ENCODE data around the gene ACSF2. TPM values are rescaled to one million over a fixed set of nuclear protein-coding genes. Genes with fewer than 3 reads are reported as not detected.

ACSF2 gene
- total and polyA plus RNA-seq, 2 of the 13 experiments (the other 11 are each of a cell fraction or from before 2014, with no cell fraction given): 87.3 to 109 TPM

- TF ChIP-seq ZSCAN20 (CRISPR knock-in tag; IDR thresholded peaks at IDR 0.05; ENCODE audit: borderline replicate concordance): no peak
- TF ChIP-seq ZNF558 (CRISPR knock-in tag; IDR thresholded peaks at IDR 0.05; ENCODE audit: borderline replicate concordance): no peak
- TF ChIP-seq ZNF12 (CRISPR knock-in tag; IDR thresholded peaks at IDR 0.05): no peak; the same call in 1 of the 2 replicates
- peak in 1 of 2 experiments; percentile 66; a peak in 2 of 4 replicates for TF ChIP-seq HMGXB4 (CRISPR knock-in tag; IDR thresholded peaks at IDR 0.05; ENCODE audit: borderline replicate concordance in 1 of 2, low read depth in 1 of 2)
- no peak for TF ChIP-seq RELA (CRISPR knock-in tag; IDR thresholded peaks at IDR 0.05)
- TF ChIP-seq ZNF761 (CRISPR knock-in tag; conservative IDR thresholded peaks at IDR 0.05): no peak
- TF ChIP-seq THYN1 (CRISPR knock-in tag; IDR thresholded peaks at IDR 0.05; ENCODE audit: borderline replicate concordance, low read depth): no peak
- no peak for TF ChIP-seq RNF2 (conservative IDR thresholded peaks at IDR 0.05; ENCODE audit: low read depth)
- 0 out of 2 replicates have a peak, but pooled peaks have one; percentile 53 for TF ChIP-seq ZNF205 (CRISPR knock-in tag; IDR thresholded peaks at IDR 0.05)
- TF ChIP-seq ZNF614 (CRISPR knock-in tag; IDR thresholded peaks at IDR 0.05; ENCODE audit: borderline replicate concordance): no peak; the same call in 1 of the 2 replicates
- TF ChIP-seq ZMAT5 (CRISPR knock-in tag; IDR thresholded peaks at IDR 0.05; ENCODE audit: borderline replicate concordance, low read depth): no peak
- TF ChIP-seq KLF6 (CRISPR knock-in tag; IDR thresholded peaks at IDR 0.05): no peak
- TF ChIP-seq FUBP1 (CRISPR knock-in tag; IDR thresholded peaks at IDR 0.05; ENCODE audit: borderline replicate concordance): no peak
- TF ChIP-seq ZFP41 (CRISPR knock-in tag; IDR thresholded peaks at IDR 0.05; ENCODE audit: borderline replicate concordance): no peak
- no peak for TF ChIP-seq ZNF850 (CRISPR knock-in tag; conservative IDR thresholded peaks at IDR 0.05)
- no peak for TF ChIP-seq ZSCAN9 (CRISPR knock-in tag; IDR thresholded peaks at IDR 0.05; ENCODE audit: borderline replicate concordance)
- no peak for TF ChIP-seq SOX13 (IDR thresholded peaks at IDR 0.05)
- TF ChIP-seq SOX13 (CRISPR knock-in tag; conservative IDR thresholded peaks at IDR 0.05 in 1 of 2, IDR thresholded peaks at IDR 0.05 in 1 of 2): peak in 1 of 2 experiments; percentile 49; a peak in 1 of 4 replicates
- no peak for TF ChIP-seq HNRNPH1 (optimal IDR thresholded peaks at IDR 0.05; ENCODE audit: low read depth, low read length)
- no peak for TF ChIP-seq ZSCAN22 (CRISPR knock-in tag; IDR thresholded peaks at IDR 0.05)
- TF ChIP-seq NR2F1 (CRISPR knock-in tag; IDR thresholded peaks at IDR 0.05): no peak
- no peak for TF ChIP-seq ZNF503 (CRISPR knock-in tag; IDR thresholded peaks at IDR 0.05)
- TF ChIP-seq ZNF598 (CRISPR knock-in tag; IDR thresholded peaks at IDR 0.05; ENCODE audit: borderline replicate concordance): no peak
- TF ChIP-seq HMG20B (CRISPR knock-in tag; conservative IDR thresholded peaks at IDR 0.05): peak; percentile 80; the same call in 1 of the 2 replicates
Observed at GRCh38 chr17:50479522-50480141, 53.6 kb downstream of the ACSF2 start (continued).

Data from HepG2 (cell line).